Coronary artery (tissue), 2 donors: ENCODE results near the gene ACOXL.

ENCODE experiments used
- DNase-seq: peaks from one replicate; pipeline ENCODE4 v3.0.0-alpha.2; 2017; ENCODE audit warnings: low spot score
- H3K27ac ChIP-seq, 2 donors: fragments of 200-600 bp; sonication (generic); one replicate each; pipeline ENCODE4 v1.5.1; 2016 to 2019
- H3K4me3 ChIP-seq: fragments of 200-600 bp; sonication (generic); 2 replicates; pipeline ENCODE4 v1.5.1; 2016; ENCODE audit warnings: mild to moderate bottlenecking, moderate library complexity
- CTCF ChIP-seq: fragments of 200-600 bp; sonication (generic); IDR thresholded peaks from one replicate; pipeline ENCODE4 v1.5.1; 2019; ENCODE audit warnings: antibody characterized with exemption

ACOXL gene

GRCh38 chr2:111157798-111158197, 425.4 kb downstream of the ACOXL start:
- no peak for TF ChIP-seq CTCF
- no peak for DNase-seq
- no peak overlapping the region for H3K27ac ChIP-seq

GRCh38 chr2:111159641-111160040, 427.3 kb downstream of the ACOXL start:
- DNase-seq, result no peak
- Histone ChIP-seq H3K27ac (no peak overlapping the region), H3K4me3 (no peak overlapping the region)
- no peak for TF ChIP-seq CTCF

More at GRCh38 chr2:111157798-111158197, 425.4 kb downstream of the ACOXL start:
- H3K4me3 ChIP-seq, result no peak overlapping the region

GRCh38 chr2:111160758-111161157, 428.4 kb downstream of the ACOXL start:
- Histone ChIP-seq H3K4me3 (no peak overlapping the region), H3K27ac (no peak overlapping the region)
- no peak for DNase-seq
- TF ChIP-seq CTCF, result no peak

GRCh38 chr2:111161971-111162370, 429.6 kb downstream of the ACOXL start:
- peak overlapping the region; percentile 12 for H3K4me3 ChIP-seq
- no peak for TF ChIP-seq CTCF
- no peak for DNase-seq
- H3K27ac ChIP-seq, result no peak overlapping the region

GRCh38 chr2:111162718-111163331, 430.5 kb downstream of the ACOXL start:
- no peak for DNase-seq
- no peak for TF ChIP-seq CTCF
- Histone ChIP-seq H3K4me3 (no peak overlapping the region), H3K27ac (no peak overlapping the region)

- Histone ChIP-seq H3K4me3 (no peak overlapping the region), H3K27ac (no peak overlapping the region)
- no peak for DNase-seq
- no peak for TF ChIP-seq CTCF
Measured at GRCh38 chr2:111164078-111164477, 431.7 kb downstream of the ACOXL start.

GRCh38 chr2:111165084-111165483, 432.7 kb downstream of the ACOXL start:
- no peak overlapping the region for H3K27ac ChIP-seq
- TF ChIP-seq CTCF, result no peak
- no peak for DNase-seq

More at GRCh38 chr2:111165084-111165483, 432.7 kb downstream of the ACOXL start:
- H3K4me3 ChIP-seq, result no peak overlapping the region
